Fibroblast of lung (primary cell): ENCODE data around the gene SOX9. TPM values are rescaled to one million over a fixed set of nuclear protein-coding genes. Genes with fewer than 3 reads are reported as not detected.

ENCODE experiments used
- DNase-seq, 2 donors: peaks; one replicate each; pipeline versions ENCODE4 v3.0.0 to v3.0.0-alpha.2; 2010; ENCODE audit warnings: low read depth in 2 of 2
- H2AFZ ChIP-seq: 2 replicates; pipeline ENCODE4 v1.5.1; 2012; ENCODE audit warnings: low read length, control low read depth, inconsistent platforms
- H3K27ac ChIP-seq: 2 replicates; pipeline ENCODE4 v1.5.1; 2011; ENCODE audit warnings: low read length, control low read depth; ENCODE audit not compliant: insufficient read depth
- H3K27me3 ChIP-seq: 2 replicates; pipeline ENCODE4 v1.5.1; 2011; ENCODE audit warnings: mild to moderate bottlenecking, low read length; ENCODE audit not compliant: control insufficient read depth, insufficient read depth
- H3K36me3 ChIP-seq: 2 replicates; pipeline ENCODE4 v1.5.1; 2011; ENCODE audit warnings: low read length; ENCODE audit not compliant: control insufficient read depth, insufficient read depth
- H3K4me1 ChIP-seq: 2 replicates; pipeline ENCODE4 v1.5.1; 2011; ENCODE audit warnings: low read length; ENCODE audit not compliant: control insufficient read depth, insufficient read depth; ENCODE audit errors: extremely low read depth
- H3K4me2 ChIP-seq: 2 replicates; pipeline ENCODE4 v1.5.1; 2011; ENCODE audit warnings: low read length, control low read depth; ENCODE audit not compliant: insufficient read depth; ENCODE audit errors: extremely low read depth
- H3K4me3 ChIP-seq, 4 experiments: fragments of 200-600 bp in 1 of 4; sonication (generic) in 1 of 4; replicated peaks in 1 of 4; 2 replicates each; pipeline ENCODE4 v1.5.1; 2011 to 2016; ENCODE audit warnings: low read length in 4 of 4, low read depth in 3 of 4, mild to moderate bottlenecking in 3 of 4, control low read depth in 2 of 4, inconsistent platforms in 1 of 4, mixed read lengths in 1 of 4; ENCODE audit not compliant: insufficient read depth in 1 of 4; ENCODE audit errors: control extremely low read depth in 1 of 4
- H3K79me2 ChIP-seq: 2 replicates; pipeline ENCODE4 v1.5.1; 2012; ENCODE audit warnings: mild to moderate bottlenecking, low read length, inconsistent platforms; ENCODE audit not compliant: control insufficient read depth, insufficient read depth
- H3K9ac ChIP-seq: 2 replicates; pipeline ENCODE4 v1.5.1; 2011; ENCODE audit warnings: mild to moderate bottlenecking, low read length, control low read depth; ENCODE audit not compliant: insufficient read depth
- H3K9me3 ChIP-seq: 2 replicates; pipeline ENCODE4 v1.5.1; 2012; ENCODE audit warnings: low read depth, low read length; ENCODE audit not compliant: control insufficient read depth, insufficient read depth
- H4K20me1 ChIP-seq: 2 replicates; pipeline ENCODE4 v1.5.1; 2011; ENCODE audit warnings: low read length; ENCODE audit not compliant: control insufficient read depth, insufficient read depth; ENCODE audit errors: extremely low read depth
- CTCF ChIP-seq, 2 donors: IDR thresholded peaks in 1 of 2; conservative IDR thresholded peaks in 1 of 2; 1 replicate in 1 of 2; 2 replicates in 1 of 2; pipeline ENCODE4 v1.5.1; 2011 to 2012; ENCODE audit warnings: low read length in 2 of 2, control low read depth in 1 of 2, inconsistent platforms in 1 of 2, low read depth in 1 of 2, mild to moderate bottlenecking in 1 of 2
- EZH2 ChIP-seq: IDR thresholded peaks from 2 replicates; pipeline ENCODE4 v1.5.1; 2012; ENCODE audit warnings: low read length, control low read depth, mild to moderate bottlenecking; ENCODE audit errors: missing control alignments
- polyA plus RNA-seq, 2 donors: library from polyadenylated mRNA; depleted of rRNA in 1 of 2; stranded (reverse) in 1 of 2; unstranded in 1 of 2; fragments of >200 nt; gene quantifications; 2 replicates each; pipeline ENCODE4 v1.2.1, GENCODE V29; 2011 to 2012; ENCODE audit warnings: missing spikeins in 1 of 2
- total RNA-seq: library from RNA; depleted of rRNA; stranded (reverse); fragments of >200 nt; gene quantifications from 2 replicates; pipeline ENCODE4 v1.2.1, GENCODE V29; 2014

The SOX9 gene
- total and polyA plus RNA-seq, 2 donors (not counting 1 experiment from before 2014, with no cell fraction given), result 3.1 to 5.4 TPM

GRCh38 chr17:72101526-72101925, 19.3 kb upstream of the SOX9 start:
- no peaks in the 10 kb centered on the region for H3K79me2 ChIP-seq
- H3K4me1 ChIP-seq, result no peaks in the 10 kb centered on the region
- no peaks in the 10 kb centered on the region for H4K20me1 ChIP-seq
- H3K36me3 ChIP-seq, result no peaks in the 10 kb centered on the region
- no peak for DNase-seq
- H3K27ac ChIP-seq, result no peak overlapping the region
- H3K9me3 ChIP-seq, result no peaks in the 10 kb centered on the region
- H2AFZ ChIP-seq, result no peak overlapping the region
- no peaks in the 10 kb centered on the region for H3K27me3 ChIP-seq
- H3K9ac ChIP-seq, result no peak overlapping the region
- H3K4me2 ChIP-seq, result no peak overlapping the region
- TF ChIP-seq EZH2 (no peak), CTCF (conservative IDR thresholded peaks at IDR 0.05 in 1 of 2, IDR thresholded peaks at IDR 0.05 in 1 of 2; ENCODE audit: low read depth in 1 of 2, low read length in 2 of 2) (no peak)
- no peak overlapping the region for H3K4me3 ChIP-seq

GRCh38 chr17:72102366-72102765, 18.5 kb upstream of the SOX9 start:
- no peak overlapping the region for H3K9ac ChIP-seq
- H3K9me3 ChIP-seq, result no peaks in the 10 kb centered on the region
- H3K27ac ChIP-seq, result no peak overlapping the region
- H3K79me2 ChIP-seq, result no peaks in the 10 kb centered on the region
- no peaks in the 10 kb centered on the region for H3K36me3 ChIP-seq
- H3K4me2 ChIP-seq, result no peak overlapping the region
- TF ChIP-seq CTCF (conservative IDR thresholded peaks at IDR 0.05 in 1 of 2, IDR thresholded peaks at IDR 0.05 in 1 of 2; ENCODE audit: low read depth in 1 of 2, low read length in 2 of 2) (no peak), EZH2 (no peak)
- H3K4me1 ChIP-seq, result no peaks in the 10 kb centered on the region
- no peak overlapping the region for H3K4me3 ChIP-seq
- no peaks in the 10 kb centered on the region for H4K20me1 ChIP-seq
- DNase-seq, result no peak
- H2AFZ ChIP-seq, result no peak overlapping the region
- no peaks in the 10 kb centered on the region for H3K27me3 ChIP-seq

- Histone ChIP-seq H3K9ac (no peak overlapping the region), H3K9me3 (no peaks in the 10 kb centered on the region), H3K36me3 (no peaks in the 10 kb centered on the region), H3K4me1 (no peaks in the 10 kb centered on the region), H3K27ac (no peak overlapping the region), H3K4me2 (no peak overlapping the region), H3K79me2 (no peaks in the 10 kb centered on the region), H3K27me3 (no peaks in the 10 kb centered on the region), H2AFZ (no peak overlapping the region), H3K4me3 (no peak overlapping the region), H4K20me1 (no peaks in the 10 kb centered on the region)
- DNase-seq, result peak in 1 of 2 donors; percentile 70
- TF ChIP-seq EZH2 (no peak), CTCF (conservative IDR thresholded peaks at IDR 0.05 in 1 of 2, IDR thresholded peaks at IDR 0.05 in 1 of 2; ENCODE audit: low read depth in 1 of 2, low read length in 2 of 2) (no peak)
These were observed 16.5 kb upstream of the SOX9 start for GRCh38 chr17:72104164-72104862.
